Activated CD4-positive, alpha-beta T cell treated with anti-CD3 and anti-CD28 coated beads, Interleukin-2, amount 10 ng/mL, durations not matched to agents 24 days and 14 days (primary cell): ENCODE data around the gene STOM. TPM values are rescaled to one million over a fixed set of nuclear protein-coding genes. Genes with fewer than 3 reads are reported as not detected.

Experiments used
- DNase-seq: peaks from one replicate; pipeline ENCODE4 v3.0.0; 2022
- H3K27ac Mint-ChIP-seq: one replicate; pipeline ENCODE4 v1.8.0; 2022; ENCODE audit warnings: mild to moderate bottlenecking, mixed read lengths
- H3K27me3 Mint-ChIP-seq: one replicate; pipeline ENCODE4 v1.8.0; 2022; ENCODE audit warnings: mixed read lengths
- H3K36me3 Mint-ChIP-seq: one replicate; pipeline ENCODE4 v1.8.0; 2022; ENCODE audit warnings: low read depth, mild to moderate bottlenecking, mixed read lengths
- H3K4me1 Mint-ChIP-seq: one replicate; pipeline ENCODE4 v1.8.0; 2021; ENCODE audit warnings: mixed read lengths
- H3K4me3 Mint-ChIP-seq: one replicate; pipeline ENCODE4 v1.8.0; 2022; ENCODE audit warnings: mild to moderate bottlenecking, moderate library complexity, mixed read lengths
- H3K9me3 Mint-ChIP-seq: one replicate; pipeline ENCODE4 v1.8.0; 2021; ENCODE audit warnings: mixed read lengths
- intact Hi-C: fragments of 100-400 bp; cut with micrococcal nuclease; formaldehyde crosslinking; loops from one replicate; pipeline ENCODE4 v1.15.1; 2023
- total RNA-seq: library from RNA; stranded (reverse); gene quantifications from 2 replicates; pipeline ENCODE4 v1.2.3, GENCODE V29; 2022

STOM gene
- total RNA-seq, 1 donor from 2014 or later, result 50.3 TPM

DNA sequence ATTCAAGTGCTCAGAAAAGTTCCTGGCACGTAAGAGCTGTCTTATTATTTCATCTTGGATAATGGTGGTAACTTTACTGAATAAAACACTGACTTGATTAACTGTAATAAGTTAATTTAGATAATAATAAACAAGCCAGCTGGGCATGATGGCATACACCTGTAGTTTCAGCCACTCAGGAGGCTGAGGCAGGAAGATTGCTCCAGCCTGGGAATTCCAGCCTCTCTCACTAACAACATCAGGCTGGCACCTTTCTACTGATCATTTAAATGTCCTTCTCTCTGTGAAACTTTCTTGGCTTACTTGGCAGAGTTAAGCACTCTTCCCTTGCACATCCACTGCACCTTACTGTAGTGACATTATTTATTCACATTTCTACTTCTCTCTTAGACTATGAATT, 20.0 kb downstream of the STOM start:
- DNase-seq, result no peak
- no peaks in the 10 kb centered on the region for H3K9me3 Mint-ChIP-seq
- H3K27me3 Mint-ChIP-seq, result no peaks in the 10 kb centered on the region
- intact Hi-C loops, result no loop called here
- H3K4me1 Mint-ChIP-seq, result peaks cover 31% of the 10 kb centered on the region
- H3K27ac Mint-ChIP-seq, result no peak overlapping the region
- no peak overlapping the region for H3K4me3 Mint-ChIP-seq
- peaks cover 49% of the 10 kb centered on the region for H3K36me3 Mint-ChIP-seq

DNA sequence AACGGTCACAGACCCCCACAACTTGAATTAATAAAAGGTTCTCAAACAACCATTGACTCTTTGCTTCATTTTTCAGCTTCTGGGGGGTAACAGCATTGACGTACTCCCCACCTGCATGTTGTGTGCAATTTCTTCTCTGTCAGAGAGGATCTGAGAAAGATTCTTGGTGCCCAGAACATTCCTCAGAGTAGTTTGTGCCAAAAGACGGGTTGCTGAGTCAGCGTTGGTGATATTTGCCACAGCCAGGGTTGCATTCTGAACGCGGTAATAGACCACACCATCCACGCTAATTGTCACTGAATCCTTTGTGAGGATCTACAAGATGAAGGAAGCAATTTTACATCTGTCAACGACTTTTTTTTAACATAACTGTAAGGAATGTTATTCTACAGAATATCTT, 21.0 kb downstream of the STOM start:
- no peaks in the 10 kb centered on the region for H3K9me3 Mint-ChIP-seq
- H3K4me1 Mint-ChIP-seq, result peaks cover 25% of the 10 kb centered on the region
- intact Hi-C loops, result no loop called here
- H3K4me3 Mint-ChIP-seq, result no peak overlapping the region
- peaks cover 46% of the 10 kb centered on the region for H3K36me3 Mint-ChIP-seq
- no peak for DNase-seq
- H3K27ac Mint-ChIP-seq, result no peak overlapping the region
- H3K27me3 Mint-ChIP-seq, result no peaks in the 10 kb centered on the region

DNA sequence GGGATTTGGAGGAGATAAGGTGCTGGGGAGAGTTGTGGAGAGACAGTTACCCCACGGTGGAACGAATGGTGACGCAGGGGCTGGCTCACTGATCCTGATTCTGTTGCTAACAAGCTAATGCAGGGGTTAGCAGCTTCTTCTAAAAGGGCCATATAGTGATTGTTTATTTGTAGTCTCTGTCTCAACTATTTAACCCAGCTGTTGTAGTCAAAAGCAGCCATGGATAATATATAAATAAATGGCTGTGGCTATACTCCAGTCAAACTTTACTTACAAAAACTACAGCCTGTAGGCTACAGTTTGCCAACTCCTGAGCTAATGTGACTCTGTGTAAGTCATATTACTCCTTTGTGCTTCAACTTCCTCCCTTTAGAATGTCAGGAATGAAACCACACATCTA, 21.8 kb downstream of the STOM start:
- Mint-ChIP-seq H3K27ac (no peak overlapping the region), H3K9me3 (no peaks in the 10 kb centered on the region), H3K4me1 (peaks cover 19% of the 10 kb centered on the region), H3K4me3 (no peak overlapping the region), H3K27me3 (no peaks in the 10 kb centered on the region), H3K36me3 (peaks cover 43% of the 10 kb centered on the region)
- no peak for DNase-seq
- intact Hi-C loops, result no loop called here

DNA sequence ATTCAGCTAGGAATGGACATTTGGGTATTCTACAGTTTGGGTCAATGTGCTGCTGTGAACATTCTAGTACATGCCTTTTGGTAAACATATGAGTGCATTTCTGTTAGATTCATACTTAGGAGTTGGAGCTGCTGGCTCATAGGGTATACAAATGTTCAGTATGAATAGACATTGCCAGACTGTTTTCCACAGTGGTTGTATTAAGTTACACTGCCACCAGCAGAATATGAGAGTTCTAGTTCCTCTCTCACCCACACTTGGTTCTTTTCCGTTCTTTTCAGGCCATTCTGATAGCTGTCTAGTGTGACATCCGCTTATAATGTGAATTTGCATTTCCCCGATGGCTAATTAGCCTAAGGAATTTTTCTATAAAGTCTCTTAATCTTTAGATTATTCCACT, 25.0 kb downstream of the STOM start:
- no peaks in the 10 kb centered on the region for H3K9me3 Mint-ChIP-seq
- H3K27me3 Mint-ChIP-seq, result no peaks in the 10 kb centered on the region
- no peak overlapping the region for H3K27ac Mint-ChIP-seq
- H3K4me3 Mint-ChIP-seq, result no peak overlapping the region
- no peak for DNase-seq
- H3K4me1 Mint-ChIP-seq, result peaks cover 9% of the 10 kb centered on the region
- intact Hi-C loops, result no loop called here
- H3K36me3 Mint-ChIP-seq, result peaks cover 41% of the 10 kb centered on the region

DNA sequence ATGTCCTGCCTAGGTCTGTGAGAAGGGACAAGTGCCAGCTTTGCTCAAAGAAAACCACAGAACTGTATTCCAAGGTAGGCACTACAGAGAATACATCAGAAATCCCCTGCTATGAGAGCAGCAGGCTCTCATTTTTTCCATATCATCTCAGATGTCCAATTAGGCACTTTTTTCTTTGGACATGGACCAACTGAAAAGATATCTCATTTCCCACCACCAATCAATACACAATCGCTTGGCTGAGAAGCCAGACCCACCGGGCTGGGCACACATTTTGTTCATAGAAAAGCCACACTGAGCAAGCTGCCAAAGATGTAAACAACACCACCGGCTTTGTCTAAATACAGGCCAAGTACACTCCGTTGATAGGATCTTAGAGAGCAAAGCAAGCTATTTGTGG, 25.9 kb downstream of the STOM start:
- peaks cover 7% of the 10 kb centered on the region for H3K4me1 Mint-ChIP-seq
- no peak for DNase-seq
- no peak overlapping the region for H3K27ac Mint-ChIP-seq
- H3K9me3 Mint-ChIP-seq, result no peaks in the 10 kb centered on the region
- H3K27me3 Mint-ChIP-seq, result no peaks in the 10 kb centered on the region
- no peak overlapping the region for H3K4me3 Mint-ChIP-seq
- H3K36me3 Mint-ChIP-seq, result peaks cover 40% of the 10 kb centered on the region
- intact Hi-C loops, result no loop called here

DNA sequence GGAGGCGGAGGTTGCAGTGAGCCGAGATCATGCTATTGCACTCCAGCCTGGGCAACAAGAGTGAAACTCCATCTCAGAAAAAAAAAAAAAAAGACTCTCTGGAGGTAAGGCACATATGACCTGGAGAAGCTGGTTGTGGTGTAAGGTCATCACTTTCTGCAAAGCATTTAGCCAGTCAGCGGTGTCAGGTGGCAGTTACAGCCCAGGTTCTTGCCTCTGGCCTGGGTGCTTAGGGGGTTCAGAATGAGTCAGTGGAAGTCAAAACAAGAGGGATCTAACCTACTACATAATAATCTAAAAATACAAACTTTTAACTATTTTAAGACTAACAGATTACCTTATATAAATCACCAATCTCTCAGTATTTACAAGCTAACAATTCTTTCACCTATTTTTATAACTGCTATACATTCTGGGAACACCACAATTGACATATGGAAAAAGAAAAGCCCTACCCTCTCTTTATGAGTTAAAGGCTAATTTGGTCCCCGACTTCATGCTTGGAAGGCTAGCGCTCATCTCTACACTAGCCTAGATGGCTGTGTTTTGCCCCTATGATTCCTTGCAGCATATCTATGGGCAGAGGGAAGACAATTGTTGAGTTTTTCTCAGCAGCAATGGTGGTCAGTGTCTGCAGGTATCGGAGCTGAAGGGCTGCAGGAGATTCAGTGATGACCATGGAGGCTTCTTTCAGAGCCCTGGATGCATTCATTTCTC, 29.2 kb downstream of the STOM start:
- Mint-ChIP-seq H3K36me3 (peaks cover 36% of the 10 kb centered on the region), H3K27ac (no peak overlapping the region), H3K9me3 (no peaks in the 10 kb centered on the region), H3K4me1 (peaks cover 6% of the 10 kb centered on the region), H3K27me3 (no peaks in the 10 kb centered on the region), H3K4me3 (no peak overlapping the region)
- intact Hi-C loops, result no loop called here
- no peak for DNase-seq

DNA sequence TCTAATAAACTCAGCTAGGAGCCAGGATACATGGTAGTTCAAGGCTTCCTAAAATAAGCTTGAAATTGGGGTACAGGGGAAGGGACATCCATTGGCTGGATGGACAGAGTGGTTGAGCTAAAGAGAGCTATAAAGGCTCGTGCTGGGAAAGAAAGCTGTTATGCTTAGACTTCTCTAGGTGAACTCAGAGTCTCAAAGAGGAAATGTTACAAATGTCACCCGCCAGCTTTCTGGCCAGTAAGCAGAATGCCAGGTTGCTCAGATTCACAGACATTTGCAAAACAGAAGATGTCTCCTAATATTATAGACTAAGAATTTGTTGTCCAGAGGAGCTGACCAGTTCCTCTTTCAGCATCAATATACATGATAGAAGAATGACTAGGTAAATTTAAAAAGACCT, 30.6 kb downstream of the STOM start:
- intact Hi-C loops, result no loop called here
- Mint-ChIP-seq H3K4me1 (peaks cover 6% of the 10 kb centered on the region), H3K27me3 (no peaks in the 10 kb centered on the region), H3K36me3 (peaks cover 34% of the 10 kb centered on the region), H3K9me3 (no peaks in the 10 kb centered on the region), H3K4me3 (no peak overlapping the region), H3K27ac (no peak overlapping the region)
- no peak for DNase-seq

DNA sequence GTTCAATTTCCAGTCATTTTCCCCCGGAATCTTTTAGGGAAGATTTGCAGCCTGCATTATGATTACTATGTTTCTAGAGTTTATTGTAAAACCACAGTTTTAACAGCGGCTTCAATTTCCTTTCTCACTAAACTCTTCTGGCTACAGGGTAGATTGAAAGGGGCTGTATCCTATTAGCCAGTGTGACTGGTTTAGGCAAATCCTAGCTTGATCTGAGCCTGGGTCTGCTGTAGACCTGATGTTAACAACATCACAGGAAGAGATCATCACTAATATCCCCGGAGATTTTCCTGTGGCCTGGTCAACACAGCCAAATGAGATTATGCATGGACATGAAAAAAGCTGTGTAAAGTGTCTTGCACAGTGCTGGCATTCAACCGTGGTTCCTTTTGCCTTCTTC, 33.4 kb downstream of the STOM start:
- no peak overlapping the region for H3K4me3 Mint-ChIP-seq
- peaks cover 30% of the 10 kb centered on the region for H3K36me3 Mint-ChIP-seq
- no peak for DNase-seq
- intact Hi-C loops, result no loop called here
- no peak overlapping the region for H3K27ac Mint-ChIP-seq
- no peaks in the 10 kb centered on the region for H3K9me3 Mint-ChIP-seq
- peaks cover 7% of the 10 kb centered on the region for H3K4me1 Mint-ChIP-seq
- H3K27me3 Mint-ChIP-seq, result no peaks in the 10 kb centered on the region

DNA sequence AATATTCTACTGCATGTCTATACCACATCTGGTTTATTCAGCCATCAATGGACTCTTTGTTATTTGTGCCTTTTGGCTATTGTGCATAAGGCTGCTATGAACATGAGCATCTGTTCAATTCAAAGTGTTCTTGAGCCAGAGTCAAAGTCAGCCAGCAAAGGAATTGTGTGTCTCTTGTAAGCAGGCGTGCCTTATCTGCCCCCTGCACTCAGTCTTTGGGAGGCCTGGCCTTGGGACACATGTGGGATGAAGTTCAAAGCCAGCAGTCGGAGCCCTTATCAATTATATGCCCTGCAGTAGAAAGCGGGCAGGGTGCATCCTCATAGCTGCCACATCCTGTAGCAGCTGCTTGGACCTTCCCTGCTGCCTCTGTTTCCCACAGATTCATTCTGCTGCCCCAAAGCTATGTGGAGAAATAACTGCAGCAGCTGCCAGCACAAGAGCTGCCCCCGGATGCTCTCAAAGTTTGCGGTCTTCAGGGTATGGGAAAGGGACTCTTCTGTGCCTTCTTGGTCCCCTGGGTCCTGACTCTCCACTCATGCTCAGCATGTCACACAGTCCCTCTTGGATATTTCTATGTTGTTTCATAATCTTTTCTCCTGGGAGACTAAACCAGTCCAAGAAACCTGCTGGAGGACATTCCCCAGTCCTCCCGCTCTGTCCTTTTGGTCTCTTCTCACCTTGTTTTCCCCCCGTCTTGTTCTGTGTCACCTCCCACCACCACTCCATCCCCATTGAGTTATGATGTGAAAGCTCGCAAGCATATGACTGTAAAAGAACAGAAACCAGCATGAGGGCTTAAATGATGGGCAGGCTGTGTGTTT, 35.9 kb downstream of the STOM start:
- Mint-ChIP-seq H3K4me3 (no peak overlapping the region), H3K4me1 (peaks cover 3% of the 10 kb centered on the region), H3K27ac (no peak overlapping the region), H3K9me3 (no peaks in the 10 kb centered on the region), H3K27me3 (no peaks in the 10 kb centered on the region), H3K36me3 (peaks cover 18% of the 10 kb centered on the region)
- intact Hi-C loops, result no loop called here
- no peak for DNase-seq

DNA sequence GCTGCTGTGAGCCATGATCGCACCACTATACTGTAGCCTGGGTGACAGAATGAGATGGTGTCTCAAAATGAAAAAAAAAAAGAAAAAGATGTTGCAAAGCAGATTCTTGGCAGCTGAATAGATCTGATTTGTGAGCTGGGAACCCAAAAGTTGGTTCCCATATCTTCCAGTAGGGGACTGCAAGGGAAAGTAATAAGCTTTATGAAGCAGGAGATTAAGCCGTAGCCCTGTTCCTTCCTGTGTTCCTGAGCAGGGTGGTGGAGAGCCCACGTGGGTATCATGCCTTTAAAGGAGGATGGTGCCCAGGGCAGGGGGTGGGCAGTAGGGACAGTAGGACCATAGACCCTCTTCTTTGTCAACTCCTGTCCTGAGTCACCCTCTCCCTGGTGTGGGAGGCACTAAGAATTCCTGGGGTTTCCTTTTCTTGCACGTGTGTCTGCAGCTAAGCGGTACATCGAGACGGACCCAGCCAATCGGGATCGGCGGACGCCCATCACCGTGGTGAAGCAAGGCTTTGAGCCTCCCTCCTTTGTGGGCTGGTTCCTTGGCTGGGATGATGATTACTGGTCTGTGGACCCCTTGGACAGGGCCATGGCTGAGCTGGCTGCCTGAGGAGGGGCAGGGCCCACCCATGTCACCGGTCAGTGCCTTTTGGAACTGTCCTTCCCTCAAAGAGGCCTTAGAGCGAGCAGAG, 37.9 kb downstream of the STOM start:
- no peak overlapping the region for H3K4me3 Mint-ChIP-seq
- no peaks in the 10 kb centered on the region for H3K27me3 Mint-ChIP-seq
- intact Hi-C loops, result no loop called here
- H3K4me1 Mint-ChIP-seq, result peaks cover 3% of the 10 kb centered on the region
- peaks cover 8% of the 10 kb centered on the region for H3K36me3 Mint-ChIP-seq
- DNase-seq, result no peak
- no peaks in the 10 kb centered on the region for H3K9me3 Mint-ChIP-seq
- H3K27ac Mint-ChIP-seq, result no peak overlapping the region

DNA sequence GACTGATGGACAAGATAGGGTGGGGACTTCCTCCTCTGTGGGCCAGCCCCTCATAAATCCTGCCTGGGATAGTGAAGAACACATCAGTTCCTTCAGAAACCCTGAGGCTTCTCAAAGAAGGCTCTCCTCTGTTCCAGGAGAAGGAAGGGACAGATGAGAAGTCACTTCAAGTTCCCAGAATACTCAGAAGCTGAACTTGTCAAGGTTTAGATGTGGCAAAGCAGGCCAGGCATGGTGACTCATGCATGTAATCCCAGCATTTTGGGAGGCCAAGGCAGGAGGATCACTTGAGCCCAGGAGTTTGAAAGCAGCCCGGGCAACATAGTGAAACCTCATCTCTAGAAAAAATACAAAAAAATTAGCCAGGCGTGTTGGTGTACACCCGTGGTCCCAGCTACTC, 38.5 kb downstream of the STOM start:
- no peak for DNase-seq
- H3K27me3 Mint-ChIP-seq, result no peaks in the 10 kb centered on the region
- no peak overlapping the region for H3K4me3 Mint-ChIP-seq
- no peaks in the 10 kb centered on the region for H3K9me3 Mint-ChIP-seq
- H3K4me1 Mint-ChIP-seq, result peaks cover 3% of the 10 kb centered on the region
- intact Hi-C loops, result no loop called here
- no peak overlapping the region for H3K27ac Mint-ChIP-seq
- peaks cover 6% of the 10 kb centered on the region for H3K36me3 Mint-ChIP-seq

DNA sequence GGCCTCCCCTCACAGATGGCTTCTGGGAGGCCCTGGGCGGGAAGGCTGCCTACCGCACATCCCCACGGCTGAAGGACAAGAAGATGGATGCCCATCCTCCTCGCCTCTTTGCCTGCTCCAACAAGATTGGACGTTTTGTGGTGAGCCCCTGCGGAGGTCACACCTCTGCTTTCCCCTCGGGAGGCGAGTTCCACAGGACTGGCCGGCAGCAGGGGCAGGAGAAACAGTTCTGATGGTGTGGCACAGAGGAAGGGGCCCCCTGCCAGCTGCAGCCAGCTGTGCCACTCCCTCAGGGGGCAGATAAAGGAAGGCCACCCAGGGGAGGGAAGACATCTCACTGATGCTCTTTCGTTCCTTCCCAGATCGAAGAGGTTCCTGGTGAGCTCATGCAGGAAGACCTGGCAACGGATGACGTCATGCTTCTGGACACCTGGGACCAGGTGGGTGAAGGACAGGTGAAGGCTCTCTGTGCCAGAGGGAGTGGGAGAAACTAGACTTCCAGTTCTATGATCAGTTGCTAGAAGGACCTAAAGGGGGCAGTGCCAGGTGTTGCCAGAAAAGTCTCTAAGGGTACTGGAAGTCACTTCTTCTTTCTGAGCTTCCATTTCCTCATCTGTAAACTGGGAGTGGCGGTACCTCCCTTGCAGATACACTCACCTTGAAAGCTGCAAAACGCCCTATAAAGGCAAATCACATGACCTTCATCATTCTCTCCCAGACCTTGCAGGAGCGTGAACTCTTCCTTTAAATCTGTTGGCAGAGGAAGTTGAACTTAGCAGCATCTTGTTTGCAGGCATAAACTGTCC, 41.0 kb downstream of the STOM start:
- Mint-ChIP-seq H3K4me3 (no peak overlapping the region), H3K27me3 (no peaks in the 10 kb centered on the region), H3K36me3 (peaks cover 2% of the 10 kb centered on the region), H3K27ac (no peak overlapping the region), H3K4me1 (peaks cover 4% of the 10 kb centered on the region), H3K9me3 (no peaks in the 10 kb centered on the region)
- no peak for DNase-seq
- intact Hi-C loops, result no loop called here

DNA sequence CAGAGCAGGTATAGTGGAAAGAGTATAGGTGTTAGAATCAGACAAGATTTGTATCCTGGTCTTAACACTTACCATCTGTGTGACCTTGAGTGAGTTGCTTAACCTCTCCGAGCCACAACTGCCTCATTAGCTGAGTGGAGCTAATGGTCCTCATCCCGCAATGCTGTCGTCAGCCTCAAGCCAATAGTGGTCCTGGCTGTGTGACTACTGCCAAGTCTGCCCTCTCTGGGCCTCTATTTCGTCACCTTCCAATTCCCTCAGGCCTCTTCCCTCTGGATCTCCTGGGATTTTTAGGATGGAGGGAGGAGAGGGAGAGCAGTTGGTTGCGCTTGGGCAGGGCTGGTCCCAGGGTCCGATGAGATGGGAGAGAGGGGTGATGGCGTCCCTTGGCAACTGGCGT, 41.6 kb downstream of the STOM start:
- no peak for DNase-seq
- no peak overlapping the region for H3K27ac Mint-ChIP-seq
- no peaks in the 10 kb centered on the region for H3K9me3 Mint-ChIP-seq
- H3K4me3 Mint-ChIP-seq, result no peak overlapping the region
- intact Hi-C loops, result no loop called here
- H3K36me3 Mint-ChIP-seq, result peaks cover 2% of the 10 kb centered on the region
- H3K27me3 Mint-ChIP-seq, result no peaks in the 10 kb centered on the region
- H3K4me1 Mint-ChIP-seq, result peaks cover 4% of the 10 kb centered on the region
